Measurements from ENCODE around the gene SLC6A3. TPM values are rescaled to one million over a fixed set of nuclear protein-coding genes. Genes with fewer than 3 reads are reported as not detected.
"Not testable (repeated sequence)": the region's sequence is repeated elsewhere in the genome, so short reads cannot be mapped to it uniquely, and the experiment has no call there.

Gene SLC6A3
- polyA plus RNA-seq, 3 donors = 0.41 to 0.72 (median 0.47) TPM

DNA sequence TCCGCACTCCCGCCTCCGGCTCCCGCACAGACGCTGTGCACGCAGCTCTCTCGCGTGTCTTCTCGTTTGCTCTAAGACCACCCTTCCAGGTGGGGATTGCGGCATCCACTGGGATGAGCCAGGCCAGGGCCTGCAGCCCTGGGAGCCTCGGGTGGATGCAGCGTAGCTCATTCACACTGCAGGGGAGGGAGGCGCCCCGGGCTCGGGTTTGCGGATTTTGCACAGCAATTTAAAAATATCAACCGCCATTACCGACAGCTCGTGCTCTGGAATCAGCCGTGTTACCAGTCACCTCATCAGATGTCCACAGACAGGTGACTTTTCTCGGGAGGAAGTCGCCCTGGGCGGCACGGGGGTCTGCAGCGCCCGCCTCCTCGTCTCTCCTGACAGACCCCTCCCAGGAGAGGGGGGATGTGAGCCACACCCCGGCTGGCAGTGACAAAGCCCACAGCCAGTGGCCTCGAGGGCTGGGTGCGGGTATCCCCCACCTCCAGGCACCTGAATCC, 20.8 kb upstream of the SLC6A3 start:
- no peak for DNase-seq (ENCODE audit: low read depth in 3 of 3, low spot score in 2 of 3)

DNA sequence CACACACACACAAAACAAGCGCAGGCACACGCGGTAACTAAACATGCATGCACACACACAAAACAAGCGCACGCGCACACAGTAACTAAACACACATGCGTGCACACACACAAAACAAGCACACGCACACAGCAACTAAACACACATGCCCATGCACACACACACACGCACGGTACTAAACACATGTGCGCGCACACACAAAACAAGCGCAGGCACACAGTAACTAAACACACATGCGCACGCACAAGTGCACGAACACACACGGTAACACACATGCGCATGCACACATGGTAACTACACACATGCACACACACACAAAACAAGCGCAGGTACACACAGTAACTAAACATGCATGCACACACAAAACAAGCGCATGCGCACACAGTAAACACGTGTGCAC, 19.9 kb upstream of the SLC6A3 start:
- DNase-seq (ENCODE audit: low read depth in 3 of 3, low spot score in 2 of 3) = no peak

DNA sequence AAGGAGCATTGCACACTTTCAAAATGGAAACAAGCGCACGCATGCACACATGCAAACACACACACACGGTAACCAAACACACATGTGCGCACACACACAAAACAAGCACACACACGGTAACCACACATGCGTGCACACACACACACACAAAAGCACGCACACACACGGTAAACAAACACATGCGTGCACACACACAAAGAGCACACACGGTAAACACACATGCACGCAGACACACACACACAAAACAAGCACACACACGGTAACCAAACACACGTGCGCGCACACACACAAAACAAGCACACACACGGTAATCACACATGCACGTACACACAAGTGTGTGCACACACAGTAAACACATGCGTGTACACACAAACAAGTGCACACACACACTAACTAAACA, 19.3 kb upstream of the SLC6A3 start:
- DNase-seq (ENCODE audit: low read depth in 3 of 3, low spot score in 2 of 3) = no peak

DNA sequence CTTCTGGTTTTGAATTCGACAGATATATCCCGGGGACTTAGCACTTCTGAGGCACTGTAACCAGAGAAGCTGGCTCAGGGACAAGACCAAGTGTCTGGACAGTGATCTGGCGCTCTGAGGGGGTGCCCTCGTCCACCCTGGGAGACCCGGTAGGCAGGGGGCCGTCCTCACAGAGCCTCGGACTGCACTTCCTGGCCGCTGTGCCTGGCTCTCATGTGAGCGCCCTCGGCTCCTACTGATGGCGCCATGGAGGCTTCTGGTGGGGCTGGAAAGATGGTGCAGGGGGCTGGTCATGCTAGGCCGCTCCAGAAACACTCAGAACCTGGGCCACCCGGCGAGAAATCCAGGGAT, 18.8 kb upstream of the SLC6A3 start:
- no peak for DNase-seq (ENCODE audit: low read depth in 3 of 3, low spot score in 2 of 3)

DNA sequence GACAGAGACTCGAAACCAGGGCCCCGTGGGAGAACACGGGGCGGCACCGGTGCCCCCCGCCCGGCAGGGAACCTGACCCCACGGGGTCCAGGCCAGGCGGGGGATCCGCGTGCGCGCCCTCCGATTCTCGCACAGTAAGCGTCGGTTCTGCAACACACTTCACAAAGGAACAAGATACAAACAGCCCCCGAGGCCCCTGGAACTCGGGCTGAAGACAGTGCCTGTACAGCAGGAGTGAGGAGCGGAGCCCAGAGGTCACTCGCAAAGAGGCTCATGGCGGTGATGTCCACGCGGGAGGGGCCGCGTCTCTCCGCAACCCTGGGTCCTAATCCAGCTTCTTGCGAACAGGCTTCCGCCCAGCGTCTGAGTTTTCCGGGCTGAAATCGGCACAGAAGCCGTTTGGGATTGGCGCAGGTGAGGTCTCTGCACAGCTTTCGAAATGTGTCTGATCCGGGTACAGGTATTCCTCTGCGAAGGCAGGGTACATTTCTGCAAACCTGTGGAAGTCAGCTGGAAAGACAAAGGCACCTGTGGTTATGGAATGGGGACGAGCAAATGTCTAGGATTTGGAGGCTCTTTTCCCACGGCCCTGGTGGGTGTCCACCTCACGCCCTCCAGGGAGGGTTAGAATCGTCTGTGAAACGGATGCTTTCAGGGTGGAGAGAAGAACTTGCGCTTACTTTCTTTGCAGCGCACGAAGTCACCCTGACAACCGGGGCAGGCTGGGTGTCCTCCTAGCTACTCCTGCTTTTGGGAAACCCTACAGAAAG, 18.3 kb upstream of the SLC6A3 start:
- DNase-seq (ENCODE audit: low read depth in 3 of 3, low spot score in 2 of 3) = no peak

DNA sequence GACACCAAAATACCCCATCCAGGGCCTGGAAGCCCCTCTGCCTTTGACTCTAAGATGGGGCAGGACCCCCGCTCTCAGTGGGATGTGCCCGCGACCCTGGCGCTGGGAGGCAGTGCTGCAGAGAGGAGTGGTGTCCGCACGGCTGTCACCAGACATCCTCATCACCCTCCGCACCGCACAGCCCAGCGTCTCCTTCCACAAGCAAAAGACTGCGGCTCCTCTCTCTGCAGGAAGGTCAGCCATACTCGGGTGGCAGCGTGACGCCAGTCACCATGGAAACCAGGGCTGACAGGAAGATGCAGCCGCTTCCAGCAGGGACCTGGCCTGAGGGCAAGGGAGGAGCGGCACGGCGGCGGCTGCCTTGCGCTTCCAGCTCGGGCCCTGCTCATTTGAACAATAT, 17.1 kb upstream of the SLC6A3 start:
- DNase-seq (ENCODE audit: low read depth in 3 of 3, low spot score in 2 of 3) = no peak

DNA sequence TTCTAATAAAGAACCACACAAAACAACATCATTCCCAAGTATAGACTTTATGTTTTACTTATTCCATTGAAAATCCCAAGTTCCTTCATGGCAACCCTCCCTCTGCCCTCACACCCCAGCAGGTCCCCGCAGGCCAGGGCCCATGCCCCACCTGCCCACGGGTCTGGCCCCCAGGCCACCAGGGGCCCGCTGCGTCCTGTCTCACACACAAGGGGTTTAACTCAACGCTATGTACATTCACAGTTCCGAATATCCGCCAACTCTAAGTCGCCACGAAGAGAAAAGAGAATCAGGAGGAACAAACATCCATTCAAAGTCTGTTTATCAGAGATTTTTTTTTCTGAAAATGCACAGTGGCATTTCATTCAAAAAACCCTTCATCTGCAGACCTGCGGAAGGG, 16.2 kb upstream of the SLC6A3 start:
- no peak for DNase-seq (ENCODE audit: low read depth in 3 of 3, low spot score in 2 of 3)

DNA sequence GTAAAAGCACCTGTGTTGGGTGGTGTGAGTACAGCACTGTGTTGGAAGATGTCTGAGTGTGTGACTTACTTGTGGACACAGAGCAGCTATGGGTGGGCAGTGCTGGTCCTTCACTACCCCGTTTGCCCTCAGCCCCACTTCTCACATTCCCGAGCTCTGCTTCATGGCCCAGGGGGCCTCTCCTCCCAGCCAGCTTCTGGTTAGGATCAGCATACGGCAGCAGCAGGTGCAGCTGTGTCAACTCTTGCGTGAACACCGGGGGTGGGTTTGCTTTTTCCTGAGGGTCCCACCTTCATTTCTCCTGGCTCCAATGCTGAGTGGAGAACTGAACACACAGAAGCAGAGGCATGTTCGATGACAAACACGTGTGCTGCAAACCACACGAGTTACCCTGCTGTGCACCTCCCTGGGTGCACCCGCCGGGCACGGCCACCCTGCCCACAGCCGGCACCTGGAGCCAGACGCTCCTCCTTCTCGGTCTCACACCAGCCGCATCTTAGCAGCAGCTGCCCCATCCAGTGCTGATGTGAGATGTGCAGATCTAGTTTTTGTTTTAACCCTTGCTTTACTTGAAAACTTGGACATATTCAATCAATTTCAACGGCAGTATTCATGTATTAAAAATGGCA, 14.9 kb upstream of the SLC6A3 start:
- DNase-seq (ENCODE audit: low read depth in 3 of 3, low spot score in 2 of 3) = no peak

DNA sequence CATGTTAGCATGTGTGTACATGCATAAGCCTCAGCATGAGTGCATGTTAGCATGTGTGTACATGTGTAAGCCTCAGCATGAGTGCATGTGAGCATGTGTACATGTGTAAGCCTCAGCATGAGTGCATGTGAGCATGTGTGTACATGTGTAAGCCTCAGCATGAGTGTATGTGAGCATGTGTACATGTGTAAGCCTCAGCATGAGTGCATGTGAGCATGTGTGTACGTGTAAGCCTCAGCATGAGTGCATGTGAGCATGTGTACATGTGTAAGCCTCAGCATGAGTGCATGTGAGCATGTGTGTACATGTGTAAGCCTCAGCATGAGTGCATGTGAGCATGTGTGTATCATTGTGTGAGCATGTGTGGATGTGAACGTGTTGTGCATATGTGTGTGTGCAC, 14.2 kb upstream of the SLC6A3 start:
- not testable (repeated sequence) for DNase-seq (ENCODE audit: low read depth in 3 of 3, low spot score in 2 of 3)

DNA sequence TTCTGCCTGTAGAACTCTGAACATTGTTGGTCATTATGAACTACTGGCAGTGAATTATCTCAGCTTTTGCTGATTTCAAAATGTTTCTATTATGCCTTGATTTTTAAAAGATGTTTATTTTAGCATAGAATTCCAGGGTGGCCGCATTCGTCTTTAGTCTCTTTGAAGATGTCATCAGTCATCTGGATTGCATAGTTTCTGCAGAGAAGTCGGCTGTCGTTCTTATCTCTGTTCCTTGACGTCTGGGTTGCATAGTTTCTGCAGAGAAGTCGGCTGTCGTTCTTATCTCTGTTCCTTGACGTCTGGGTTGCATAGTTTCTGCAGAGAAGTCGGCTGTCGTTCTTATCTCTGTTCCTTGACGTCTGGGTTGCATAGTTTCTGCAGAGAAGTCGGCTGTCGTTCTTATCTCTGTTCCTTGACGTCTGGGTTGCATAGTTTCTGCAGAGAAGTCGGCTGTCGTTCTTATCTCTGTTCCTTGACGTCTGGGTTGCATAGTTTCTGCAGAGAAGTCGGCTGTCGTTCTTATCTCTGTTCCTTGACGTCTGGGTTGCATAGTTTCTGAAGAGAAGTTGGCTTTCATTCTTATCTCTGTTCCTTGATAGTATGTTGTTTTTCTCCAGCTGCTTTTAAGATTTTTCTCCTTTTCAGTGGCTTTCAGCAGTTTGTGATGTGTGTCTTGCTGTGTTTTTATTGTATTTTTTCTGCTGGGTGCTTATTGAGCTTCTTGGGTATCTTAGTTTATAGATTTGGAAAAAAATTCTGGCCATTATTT, 11.1 kb upstream of the SLC6A3 start:
- DNase-seq (ENCODE audit: low read depth in 3 of 3, low spot score in 2 of 3) = not testable (repeated sequence)

DNA sequence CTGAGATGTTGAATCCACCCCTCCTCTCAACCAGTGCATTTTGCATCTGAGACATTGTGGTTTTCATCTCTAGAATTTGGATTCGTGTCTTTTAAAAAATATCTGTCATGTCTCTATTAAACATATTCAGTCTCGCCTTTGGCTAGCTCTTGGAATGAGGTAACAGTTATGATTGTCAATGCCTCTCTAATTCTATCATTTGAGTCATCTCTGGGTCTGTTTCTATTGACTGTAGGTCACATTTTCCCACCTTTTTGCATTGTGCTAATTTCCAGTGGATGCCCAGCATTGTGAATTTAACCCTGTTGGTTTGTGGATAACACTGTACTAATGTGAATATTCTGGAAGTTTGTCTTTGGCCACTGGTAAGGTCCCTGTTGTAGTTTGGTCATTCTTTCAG, 8.4 kb upstream of the SLC6A3 start:
- no peak for DNase-seq (ENCODE audit: low read depth in 3 of 3, low spot score in 2 of 3)

DNA sequence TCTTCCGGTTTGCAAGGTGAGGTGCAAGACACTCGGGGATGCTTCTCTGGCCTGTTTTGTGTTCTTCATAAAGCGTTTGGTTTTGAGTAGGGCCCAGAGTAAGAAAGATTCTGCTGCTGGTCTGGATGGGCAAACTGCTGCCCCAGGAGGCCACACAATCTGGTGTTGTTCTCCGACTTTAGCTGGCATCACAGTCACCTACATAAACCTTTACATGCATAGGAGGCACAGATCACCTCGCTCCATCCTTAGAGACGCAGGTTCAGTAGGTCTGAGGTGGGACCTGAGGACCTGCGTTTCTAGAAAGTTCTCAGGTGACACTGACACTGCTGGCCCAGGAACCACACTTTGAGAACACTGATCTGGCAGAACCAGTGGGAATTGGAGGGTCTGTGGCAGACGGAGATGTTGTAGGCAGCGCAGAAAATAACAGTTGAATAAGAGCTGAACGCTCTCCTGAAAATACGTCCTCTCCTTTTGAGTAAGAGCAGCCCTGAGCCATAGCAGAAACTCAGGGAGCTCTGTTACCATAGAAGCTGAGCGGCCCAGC, 3.9 kb upstream of the SLC6A3 start:
- DNase-seq (ENCODE audit: low read depth in 3 of 3, low spot score in 2 of 3) = no peak

DNA sequence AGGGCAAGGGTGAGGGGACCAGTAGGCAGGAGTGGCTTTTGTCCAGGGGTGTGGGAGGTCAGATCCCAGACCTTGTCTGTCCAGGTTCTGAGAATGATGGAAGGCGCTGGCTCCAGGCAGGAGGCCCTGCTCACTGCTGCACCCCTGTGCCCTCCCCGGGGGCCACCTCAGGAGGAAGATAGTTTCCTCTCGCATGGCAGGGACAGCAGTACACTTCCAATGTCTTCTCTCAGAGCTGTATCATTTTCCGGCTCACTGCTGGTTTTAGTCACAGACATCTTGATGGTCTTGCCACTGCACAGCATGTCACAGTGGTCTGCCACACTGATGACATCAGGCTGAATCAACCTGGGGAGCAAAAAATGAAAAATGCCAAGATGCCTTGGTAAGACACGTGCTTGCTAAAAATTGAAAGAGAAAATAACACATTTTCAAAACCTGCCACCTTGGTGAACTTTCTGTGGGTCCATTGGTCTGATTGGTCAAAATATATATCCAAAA, 3.3 kb upstream of the SLC6A3 start:
- no peak for DNase-seq (ENCODE audit: low read depth in 3 of 3, low spot score in 2 of 3)

DNA sequence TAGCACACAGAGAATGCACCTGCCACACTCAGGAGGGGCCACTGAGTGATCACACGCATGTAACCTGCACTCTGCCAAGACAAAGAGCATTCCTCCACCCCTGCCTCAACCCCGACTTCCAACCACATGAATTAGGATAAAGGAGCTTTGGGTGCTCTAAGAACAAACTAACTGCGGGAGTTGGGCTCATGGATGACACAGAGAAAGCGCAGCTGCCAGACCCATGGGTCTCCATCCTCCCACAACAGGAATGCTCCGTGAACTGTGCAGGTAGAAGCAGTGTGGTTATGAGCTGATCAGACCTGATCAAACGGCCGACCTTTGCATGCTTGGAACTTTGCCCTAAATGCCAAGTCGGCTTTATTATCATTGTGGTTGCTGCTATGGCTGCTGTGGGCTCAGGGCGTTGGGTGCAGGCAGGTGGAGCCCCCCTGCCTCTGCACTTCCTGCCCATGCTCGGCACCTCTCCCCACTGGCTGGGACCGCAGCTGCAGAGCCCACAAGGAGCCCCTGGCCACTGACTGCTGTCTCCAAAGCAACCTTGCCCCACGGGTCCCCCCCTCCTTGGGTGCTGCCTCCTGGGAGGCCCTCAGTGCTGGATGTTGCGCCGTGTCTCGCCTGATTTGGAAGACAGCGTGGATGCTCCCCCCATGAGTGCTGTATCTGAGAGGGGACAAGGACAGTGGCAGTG, 2.6 kb upstream of the SLC6A3 start:
- no peak for DNase-seq (ENCODE audit: low read depth in 3 of 3, low spot score in 2 of 3)

DNA sequence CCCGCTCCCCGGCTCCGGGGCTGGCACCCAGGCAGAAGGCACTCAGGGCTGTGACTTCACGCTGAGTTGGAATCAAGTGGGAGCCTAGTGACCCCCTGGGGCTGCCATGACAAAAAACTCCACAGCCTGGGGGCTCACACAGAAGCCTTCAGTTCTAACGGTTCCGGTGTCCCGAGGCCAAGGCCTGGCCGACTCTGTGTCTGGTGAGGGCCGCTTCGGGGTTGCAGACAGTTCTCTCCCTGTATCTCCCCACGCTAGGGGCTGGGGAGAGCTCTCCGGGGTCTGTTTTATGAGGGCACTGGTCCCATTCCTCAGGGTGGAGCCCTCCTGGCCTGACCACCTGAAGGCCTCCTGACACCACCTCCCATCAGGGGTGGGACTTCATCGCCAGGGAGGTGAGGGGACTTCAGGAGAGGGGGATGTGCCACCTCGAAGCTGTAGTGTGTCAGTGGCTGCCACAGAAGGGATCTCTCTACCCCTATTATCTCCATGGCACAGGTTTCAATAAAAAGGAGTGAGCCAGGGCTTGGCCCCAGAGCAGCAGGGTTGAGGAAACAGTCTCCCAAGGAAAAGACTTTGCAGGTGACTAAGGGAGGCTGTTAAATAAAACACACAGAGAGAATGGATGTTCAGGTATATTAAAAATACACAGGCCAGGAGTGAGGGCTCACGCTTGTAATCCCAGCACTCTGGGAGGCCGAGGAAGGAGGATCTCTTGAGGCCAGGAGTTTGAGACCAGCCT, 1.5 kb upstream of the SLC6A3 start:
- DNase-seq (ENCODE audit: low read depth in 3 of 3, low spot score in 2 of 3) = no peak

DNA sequence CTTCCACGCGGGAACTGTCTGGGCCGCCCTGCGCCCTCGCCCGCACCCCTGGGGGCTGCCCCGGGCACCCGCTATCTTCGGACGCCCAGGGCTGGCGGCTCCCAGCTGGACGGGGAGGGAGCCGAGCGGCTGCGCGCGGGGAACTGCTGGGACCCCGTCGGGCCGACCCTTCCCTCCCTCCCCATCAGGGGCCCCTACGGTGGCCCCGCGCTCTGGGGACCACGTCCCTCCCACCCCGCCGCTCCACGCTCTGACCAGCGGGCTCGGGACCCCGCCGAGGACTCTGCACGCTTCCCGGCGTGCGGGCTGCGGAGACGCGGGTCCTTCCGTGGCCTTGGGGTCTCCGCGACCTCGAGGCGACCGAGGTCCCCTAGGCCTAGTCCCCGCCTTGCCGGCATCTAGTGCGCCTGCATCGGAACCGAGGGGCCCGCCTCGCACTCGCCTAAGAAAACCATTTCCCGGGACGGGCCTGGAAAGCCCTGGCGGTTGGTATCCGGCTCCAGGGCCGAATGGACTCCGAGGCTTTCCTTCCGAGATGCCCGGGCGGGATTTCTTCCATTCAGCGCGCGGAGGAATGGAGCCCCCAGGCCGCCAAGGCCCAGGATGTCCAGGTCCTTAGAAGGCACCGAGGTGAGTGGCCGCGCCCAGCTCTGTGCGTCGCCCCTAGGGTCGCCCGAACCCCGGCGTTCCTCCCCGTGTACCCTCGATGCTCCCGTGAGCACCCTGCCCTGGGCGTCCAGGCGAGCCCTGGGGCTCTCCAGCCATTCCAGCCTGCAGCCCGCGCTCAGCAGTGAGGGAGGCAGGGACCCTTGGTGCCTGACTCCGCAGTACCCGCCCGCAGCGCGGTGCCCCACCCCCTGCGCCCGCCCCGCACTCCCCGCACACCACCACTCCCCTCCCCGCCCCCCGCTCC, 705 bp upstream of the SLC6A3 start:
- no peak for DNase-seq (ENCODE audit: low read depth in 3 of 3, low spot score in 2 of 3)

DNA sequence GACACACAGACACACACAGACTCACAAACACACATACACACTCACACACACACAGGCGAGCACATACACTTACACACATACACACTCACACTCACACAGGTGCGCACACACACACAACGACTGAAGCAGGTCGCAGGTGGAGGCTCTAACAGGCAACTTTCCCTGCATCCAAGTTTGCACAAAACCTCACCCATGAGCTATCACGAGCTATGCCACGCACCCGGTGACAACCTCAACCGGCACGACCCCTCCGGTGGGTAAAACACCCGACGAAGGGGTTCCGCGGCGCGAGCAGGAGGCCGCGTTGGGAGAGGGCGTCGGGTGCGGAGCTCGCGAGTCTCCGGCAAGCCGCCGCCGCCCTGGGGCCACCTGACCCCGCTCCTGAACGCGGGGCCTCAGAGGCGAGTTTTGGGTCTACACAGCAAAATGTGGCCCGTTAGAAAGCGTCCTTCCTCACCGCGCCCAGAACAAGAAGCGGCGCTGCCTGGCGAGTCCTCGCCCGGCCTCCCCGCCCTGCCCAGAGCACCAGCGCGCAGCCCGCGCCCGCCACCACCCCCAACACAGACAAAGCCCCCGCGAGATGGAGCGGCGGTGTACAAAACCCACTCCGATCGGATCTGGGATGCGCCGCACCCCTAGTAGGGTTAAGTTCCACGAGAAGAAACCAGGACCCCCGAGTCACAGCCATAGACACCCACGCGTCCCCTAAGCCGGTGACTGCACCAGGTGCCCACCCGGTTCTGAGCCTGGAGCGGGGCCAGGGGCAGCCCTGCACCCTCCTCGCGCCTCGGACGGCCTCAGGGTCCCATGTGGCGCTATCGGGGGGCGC, 665 bp downstream of the SLC6A3 start:
- no peak for DNase-seq (ENCODE audit: low read depth in 3 of 3, low spot score in 2 of 3)

DNA sequence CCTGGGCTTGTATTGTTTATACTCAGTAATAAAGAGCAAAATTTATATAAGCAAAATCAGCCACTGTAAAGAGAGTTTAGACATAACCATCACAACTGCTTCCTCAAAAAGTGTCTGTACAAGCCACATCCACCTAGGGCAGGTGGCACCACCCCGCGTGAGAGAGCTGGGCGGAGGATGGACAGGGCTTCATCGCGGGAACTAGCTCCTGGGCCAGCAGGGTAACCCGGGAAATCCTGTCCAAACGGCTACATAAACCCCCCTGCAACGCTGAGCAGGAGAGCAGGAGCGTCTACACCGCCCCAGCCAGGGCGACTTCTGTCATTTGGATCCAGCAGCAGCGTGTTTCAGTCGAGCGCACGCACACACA, 1.3 kb downstream of the SLC6A3 start:
- DNase-seq (ENCODE audit: low read depth in 3 of 3, low spot score in 2 of 3) = no peak

Data from right renal cortex interstitium (tissue), 3 donors.